RWPE2 (cell line): Measurements from ENCODE around the gene PACSIN2.

Source experiments
- ATAC-seq: fragments of 200-7000 bp; cut with Tn5 transposase; 3 replicates; pipeline ENCODE4 v1.9.1; 2021; ENCODE audit warnings: low read depth
- DNase-seq: peaks from one replicate; pipeline ENCODE4 v3.0.0-alpha.2; 2020; ENCODE audit warnings: low spot score
- H3K27ac ChIP-seq: fragments of 450-650 bp; 2 replicates; pipeline ENCODE4 v1.5.1; 2017; ENCODE audit warnings: mild to moderate bottlenecking; ENCODE audit not compliant: poor library complexity, severe bottlenecking
- H3K27me3 ChIP-seq: fragments of 250-450 bp; sonication (Bioruptor Pico); 2 replicates; pipeline ENCODE4 v1.5.1; 2021; ENCODE audit warnings: mild to moderate bottlenecking, moderate library complexity; ENCODE audit not compliant: insufficient read depth, poor library complexity, severe bottlenecking
- H3K36me3 ChIP-seq: fragments of 250-450 bp; sonication (Bioruptor Pico); 2 replicates; pipeline ENCODE4 v1.5.1; 2020; ENCODE audit warnings: low read depth, mild to moderate bottlenecking, moderate library complexity
- H3K4me1 ChIP-seq: fragments of 250-450 bp; sonication (Bioruptor Pico); 2 replicates; pipeline ENCODE4 v1.5.1; 2021; ENCODE audit warnings: mild to moderate bottlenecking, moderate library complexity; ENCODE audit not compliant: insufficient read depth, poor library complexity, severe bottlenecking
- H3K4me3 ChIP-seq: fragments of 250-450 bp; sonication (Bioruptor Pico); 2 replicates; pipeline ENCODE4 v1.5.1; 2021; ENCODE audit warnings: mild to moderate bottlenecking, moderate library complexity; ENCODE audit not compliant: severe bottlenecking
- H3K9me3 ChIP-seq: fragments of 250-450 bp; sonication (Bioruptor Pico); 2 replicates; pipeline ENCODE4 v1.5.1; 2021; ENCODE audit warnings: mild to moderate bottlenecking, moderate library complexity; ENCODE audit not compliant: severe bottlenecking
- CTCF ChIP-seq: fragments of 450-650 bp; IDR thresholded peaks from one replicate; pipeline ENCODE4 v1.5.1; 2017; ENCODE audit warnings: mild to moderate bottlenecking, moderate library complexity; ENCODE audit not compliant: poor library complexity, severe bottlenecking

The PACSIN2 gene

GRCh38 chr22:42877597-42878340 is 137.2 kb downstream of the PACSIN2 start:
- H3K36me3 ChIP-seq, result peaks cover 85% of the 10 kb centered on the region
- TF ChIP-seq CTCF, result no peak
- H3K4me1 ChIP-seq, result no peaks in the 10 kb centered on the region
- no peak overlapping the region for H3K4me3 ChIP-seq
- DNase-seq (no peak), ATAC-seq (no peak)
- H3K27ac ChIP-seq, result no peak overlapping the region
- no peaks in the 10 kb centered on the region for H3K9me3 ChIP-seq
- no peaks in the 10 kb centered on the region for H3K27me3 ChIP-seq

GRCh38 chr22:42877158-42877557 is 137.8 kb downstream of the PACSIN2 start:
- Histone ChIP-seq H3K27ac (no peak overlapping the region), H3K27me3 (no peaks in the 10 kb centered on the region), H3K4me1 (no peaks in the 10 kb centered on the region), H3K9me3 (no peaks in the 10 kb centered on the region), H3K36me3 (peaks cover 86% of the 10 kb centered on the region), H3K4me3 (no peak overlapping the region)
- ATAC-seq (no peak), DNase-seq (no peak)
- TF ChIP-seq CTCF, result no peak

- no peak overlapping the region for H3K4me3 ChIP-seq
- H3K36me3 ChIP-seq, result peaks cover 79% of the 10 kb centered on the region
- H3K27me3 ChIP-seq, result no peaks in the 10 kb centered on the region
- no peak for TF ChIP-seq CTCF
- no peak overlapping the region for H3K27ac ChIP-seq
- DNase-seq (no peak), ATAC-seq (no peak)
- H3K4me1 ChIP-seq, result no peaks in the 10 kb centered on the region
- H3K9me3 ChIP-seq, result no peaks in the 10 kb centered on the region
Observed at GRCh38 chr22:42876041-42876440, 138.9 kb downstream of the PACSIN2 start.

- H3K27ac ChIP-seq, result no peak overlapping the region
- H3K4me3 ChIP-seq, result no peak overlapping the region
- no peaks in the 10 kb centered on the region for H3K9me3 ChIP-seq
- peaks cover 69% of the 10 kb centered on the region for H3K36me3 ChIP-seq
- H3K27me3 ChIP-seq, result no peaks in the 10 kb centered on the region
- ATAC-seq (no peak), DNase-seq (no peak)
- H3K4me1 ChIP-seq, result no peaks in the 10 kb centered on the region
- TF ChIP-seq CTCF, result no peak
Observed at GRCh38 chr22:42874010-42874409, 140.9 kb downstream of the PACSIN2 start.

- Histone ChIP-seq H3K4me1 (no peaks in the 10 kb centered on the region), H3K36me3 (peaks cover 64% of the 10 kb centered on the region), H3K27me3 (no peaks in the 10 kb centered on the region), H3K9me3 (no peaks in the 10 kb centered on the region), H3K27ac (no peak overlapping the region), H3K4me3 (no peak overlapping the region)
- no peak for TF ChIP-seq CTCF
- DNase-seq (no peak), ATAC-seq (0 out of 3 replicates have a peak, but pooled peaks have one; percentile 23)
Observed at GRCh38 chr22:42873356-42873755, 141.6 kb downstream of the PACSIN2 start.
